Endothelial cell of umbilical vein (primary cell): ENCODE results near the gene AGPS. TPM values are rescaled to one million over a fixed set of nuclear protein-coding genes. Genes with fewer than 3 reads are reported as not detected.

Experiments
- BruUV-seq: library from RNA; stranded (reverse); fragments of 400-500 nt; replicated peaks from 2 replicates; lab custom pipeline; 2021; lab: Mats Ljungman, UMichigan
- CTCF ChIA-PET: fragments of 300-600, 350-600 bp; sonication (Branson Sonifier 250); formaldehyde crosslinking; loops from one replicate; lab custom pipeline; 2021; ENCODE audit warnings: antibody characterized with exemption, inconsistent platforms; lab: Charles Lee
- POLR2A ChIA-PET: fragments of 300-600, 350-600 bp; sonication (Branson Sonifier 250); formaldehyde crosslinking; loops from one replicate; lab custom pipeline; 2021; ENCODE audit warnings: antibody characterized with exemption, inconsistent platforms; lab: Charles Lee
- DNase-seq: peaks from one replicate; pipeline ENCODE4 v3.0.0-alpha.2; 2011; ENCODE audit warnings: low read depth, low spot score
- FAIRE-seq: peaks from 2 replicates; lab custom pipeline; 2011; peaks lifted over from hg19 to GRCh38; lab: Jason Lieb, UNC
- H2AFZ ChIP-seq: 2 replicates; pipeline ENCODE4 v1.6.0; 2012; ENCODE audit warnings: low read depth, low read length, control low read depth, inconsistent platforms
- H3K27ac ChIP-seq: 2 replicates; pipeline ENCODE4 v1.5.1; 2011; ENCODE audit warnings: low read depth, mild to moderate bottlenecking, control low read depth, low read length, moderate library complexity; ENCODE audit not compliant: insufficient read depth
- H3K27me3 ChIP-seq, 2 experiments: 2 replicates each; pipeline versions ENCODE4 v1.6.0 to v1.6.1; 2011; ENCODE audit warnings: low read length in 2 of 2, mixed read lengths in 1 of 2; ENCODE audit not compliant: control insufficient read depth in 2 of 2, insufficient read depth in 2 of 2
- H3K36me3 ChIP-seq, 2 experiments: 2 replicates in 1 of 2; 3 replicates in 1 of 2; pipeline ENCODE4 v1.5.1; 2011; ENCODE audit warnings: low read length in 2 of 2, mild to moderate bottlenecking in 1 of 2, moderate library complexity in 1 of 2; ENCODE audit not compliant: control insufficient read depth in 2 of 2, insufficient read depth in 2 of 2; ENCODE audit errors: extremely low read depth in 1 of 2
- H3K4me1 ChIP-seq: 3 replicates; pipeline ENCODE4 v1.5.1; 2011; ENCODE audit warnings: mild to moderate bottlenecking, low read length; ENCODE audit not compliant: control insufficient read depth, insufficient read depth; ENCODE audit errors: extremely low read depth
- H3K4me2 ChIP-seq: 2 replicates; pipeline ENCODE4 v1.6.1; 2011; ENCODE audit warnings: low read length, control low read depth, mixed read lengths; ENCODE audit not compliant: insufficient read depth
- H3K4me3 ChIP-seq, 3 experiments: fragments of 200-600 bp in 1 of 3; sonication (generic), shearing (Covaris generic) in 1 of 3; replicated peaks in 1 of 3; 2 replicates each; pipeline ENCODE4 v1.5.1; 2011 to 2016; ENCODE audit warnings: control low read depth in 3 of 3, low read length in 3 of 3, mild to moderate bottlenecking in 2 of 3, inconsistent platforms in 1 of 3, low read depth in 1 of 3, moderate library complexity in 1 of 3; ENCODE audit not compliant: insufficient read depth in 1 of 3
- H3K79me2 ChIP-seq: 2 replicates; pipeline ENCODE4 v1.6.0; 2012; ENCODE audit warnings: low read length, inconsistent platforms; ENCODE audit not compliant: control insufficient read depth, insufficient read depth
- H3K9ac ChIP-seq: replicated peaks from 2 replicates; pipeline ENCODE3; 2011; ENCODE audit warnings: low read length, control low read depth; ENCODE audit not compliant: insufficient read depth; ENCODE audit errors: extremely low read depth
- H3K9me1 ChIP-seq: replicated peaks from 3 replicates; pipeline ENCODE4 v1.6.0; 2011; ENCODE audit warnings: mild to moderate bottlenecking, low read length; ENCODE audit not compliant: control insufficient read depth, insufficient read depth; ENCODE audit errors: extremely low read depth
- H3K9me3 ChIP-seq: replicated peaks from 2 replicates; pipeline ENCODE4 v1.5.1; 2012; ENCODE audit warnings: low read length, inconsistent platforms; ENCODE audit not compliant: control insufficient read depth, insufficient read depth
- H4K20me1 ChIP-seq: replicated peaks from 2 replicates; pipeline ENCODE3; 2011; ENCODE audit warnings: mild to moderate bottlenecking, low read length; ENCODE audit not compliant: control insufficient read depth, insufficient read depth; ENCODE audit errors: extremely low read depth
- EZH2 ChIP-seq: IDR thresholded peaks from 2 replicates; pipeline ENCODE4 v1.6.1; 2012; ENCODE audit warnings: borderline replicate concordance, low read depth, mild to moderate bottlenecking, moderate library complexity, low read length, inconsistent platforms; ENCODE audit not compliant: severe bottlenecking
- FOS ChIP-seq: IDR thresholded peaks from 2 replicates; pipeline ENCODE4 v1.6.1; 2011; ENCODE audit warnings: mild to moderate bottlenecking, low read length, moderate library complexity, borderline replicate concordance; ENCODE audit not compliant: insufficient read depth
- GATA2 ChIP-seq: IDR thresholded peaks from 2 replicates; pipeline ENCODE4 v1.7.0; 2011; ENCODE audit warnings: low read depth, mild to moderate bottlenecking, moderate library complexity, mixed read lengths, low read length; ENCODE audit not compliant: insufficient read length, insufficient read depth
- JUN ChIP-seq: IDR thresholded peaks from 2 replicates; pipeline ENCODE4 v1.6.1; 2011; ENCODE audit warnings: borderline replicate concordance, low read depth; ENCODE audit not compliant: insufficient read length, insufficient read depth
- MYC ChIP-seq: IDR thresholded peaks from one replicate; pipeline ENCODE4 v1.6.1; 2011; ENCODE audit warnings: mild to moderate bottlenecking, low read depth, low read length
- POLR2A ChIP-seq: IDR thresholded peaks from 2 replicates; pipeline ENCODE4 v1.6.1; 2012; ENCODE audit warnings: low read depth, mild to moderate bottlenecking, control low read depth, low read length
- POLR2AphosphoS5 ChIP-seq: IDR thresholded peaks from 2 replicates; pipeline ENCODE4 v1.6.1; 2012; ENCODE audit warnings: low read depth, mild to moderate bottlenecking, control low read depth, low read length, moderate library complexity; ENCODE audit not compliant: insufficient read depth
- dilution Hi-C: fragments of 300-500 bp; cut with MboI; formaldehyde crosslinking; loops from one replicate; pipeline ENCODE4 v1.15.0; 2019; ENCODE audit warnings: low sequenced_read_pairs; ENCODE audit not compliant: extremely low pct_ligation_motif_present
- intact Hi-C: fragments of 100-400 bp; cut with micrococcal nuclease; formaldehyde crosslinking; loops from one replicate; pipeline ENCODE4 v1.10.0; 2022
- polyA plus RNA-seq, 4 experiments: library from polyadenylated mRNA; depleted of rRNA in 3 of 4; stranded (reverse) in 3 of 4; unstranded in 1 of 4; fragments of >200 nt; gene quantifications; 2 replicates each; pipeline versions ENCODE4 v1.2.1 to v1.2.3, GENCODE V29; 2011 to 2012; ENCODE audit warnings: missing spikeins in 1 of 4
- total RNA-seq: library from RNA; stranded (reverse); gene quantifications from 2 replicates; pipeline ENCODE4 v1.2.3, GENCODE V29; 2021
- TF ChIP-seq, protein P1 (sequence below): IDR thresholded peaks from 2 replicates; pipeline ENCODE4 v1.6.1; 2011; ENCODE audit not compliant: insufficient read depth, insufficient read length
- TF ChIP-seq, protein P2 (sequence below), 2 donors: IDR thresholded peaks; 1 replicate in 1 of 2; 2 replicates in 1 of 2; pipeline ENCODE4 v1.5.1; 2011; ENCODE audit warnings: low read length in 2 of 2, mild to moderate bottlenecking in 2 of 2, moderate library complexity in 2 of 2, control low read depth in 1 of 2, inconsistent platforms in 1 of 2, low read depth in 1 of 2; ENCODE audit not compliant: insufficient read depth in 1 of 2; ENCODE audit errors: extremely low read depth in 1 of 2

AGPS gene
- total and polyA plus RNA-seq, 2 donors (not counting 3 experiments of a cell fraction or from before 2014, with no cell fraction given) = 10.1 to 96.5 TPM

DNA sequence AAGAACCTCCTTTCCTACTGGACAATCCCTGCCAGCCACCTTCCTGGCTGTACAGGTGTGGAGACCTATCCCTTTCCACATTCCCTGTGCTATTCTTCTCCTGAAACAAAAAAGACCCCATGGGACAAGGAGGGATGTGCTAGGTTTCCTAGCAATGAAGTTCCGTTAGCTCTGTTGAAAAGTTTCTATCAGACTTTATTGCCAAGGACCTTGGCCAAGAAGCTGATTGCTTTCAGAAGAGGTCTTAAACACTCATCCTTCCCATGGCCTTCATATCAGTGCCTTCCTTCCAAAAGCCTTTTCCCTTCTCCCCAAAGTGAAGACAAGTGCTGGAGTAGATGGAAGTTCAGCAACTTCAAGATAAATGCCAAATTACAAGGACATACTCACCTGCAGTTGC is 194.8 kb downstream of the AGPS start:
- ChIA-PET POLR2A (no interaction called here), CTCF (interaction anchor here (3.7 kb wide), 1 partner anchor 17 kb away, joined by 14 read pairs; no protein-coding TSS in a partner anchor)
- Histone ChIP-seq H3K4me1 (no peaks in the 10 kb centered on the region), H4K20me1 (no peaks in the 10 kb centered on the region), H2AFZ (no peak overlapping the region), H3K4me3 (no peak overlapping the region), H3K36me3 (no peaks in the 10 kb centered on the region), H3K27ac (no peak overlapping the region), H3K9me3 (no peaks in the 10 kb centered on the region), H3K27me3 (no peaks in the 10 kb centered on the region), H3K4me2 (no peak overlapping the region), H3K79me2 (no peaks in the 10 kb centered on the region), H3K9me1 (no peaks in the 10 kb centered on the region), H3K9ac (no peak overlapping the region)
- dilution Hi-C loops = no loop called here
- intact Hi-C loops = no loop called here
- no TSS peak for BruUV-seq
- no peak for FAIRE-seq
- TF ChIP-seq, protein P1, sequence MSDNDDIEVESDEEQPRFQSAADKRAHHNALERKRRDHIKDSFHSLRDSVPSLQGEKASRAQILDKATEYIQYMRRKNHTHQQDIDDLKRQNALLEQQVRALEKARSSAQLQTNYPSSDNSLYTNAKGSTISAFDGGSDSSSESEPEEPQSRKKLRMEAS = no peak
- no peak for TF ChIP-seq POLR2AphosphoS5
- no peak for TF ChIP-seq GATA2
- TF ChIP-seq MYC = no peak
- TF ChIP-seq, protein P2, sequence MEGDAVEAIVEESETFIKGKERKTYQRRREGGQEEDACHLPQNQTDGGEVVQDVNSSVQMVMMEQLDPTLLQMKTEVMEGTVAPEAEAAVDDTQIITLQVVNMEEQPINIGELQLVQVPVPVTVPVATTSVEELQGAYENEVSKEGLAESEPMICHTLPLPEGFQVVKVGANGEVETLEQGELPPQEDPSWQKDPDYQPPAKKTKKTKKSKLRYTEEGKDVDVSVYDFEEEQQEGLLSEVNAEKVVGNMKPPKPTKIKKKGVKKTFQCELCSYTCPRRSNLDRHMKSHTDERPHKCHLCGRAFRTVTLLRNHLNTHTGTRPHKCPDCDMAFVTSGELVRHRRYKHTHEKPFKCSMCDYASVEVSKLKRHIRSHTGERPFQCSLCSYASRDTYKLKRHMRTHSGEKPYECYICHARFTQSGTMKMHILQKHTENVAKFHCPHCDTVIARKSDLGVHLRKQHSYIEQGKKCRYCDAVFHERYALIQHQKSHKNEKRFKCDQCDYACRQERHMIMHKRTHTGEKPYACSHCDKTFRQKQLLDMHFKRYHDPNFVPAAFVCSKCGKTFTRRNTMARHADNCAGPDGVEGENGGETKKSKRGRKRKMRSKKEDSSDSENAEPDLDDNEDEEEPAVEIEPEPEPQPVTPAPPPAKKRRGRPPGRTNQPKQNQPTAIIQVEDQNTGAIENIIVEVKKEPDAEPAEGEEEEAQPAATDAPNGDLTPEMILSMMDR (IDR thresholded peaks at IDR 0.05; ENCODE audit: extremely low read depth in 1 of 2, insufficient read depth in 1 of 2, low read depth in 1 of 2, low read length in 2 of 2) = no peak
- no peak for TF ChIP-seq POLR2A
- TF ChIP-seq JUN = no peak
- TF ChIP-seq EZH2 = no peak
- no peak for TF ChIP-seq FOS
- DNase-seq = no peak
